SKM-1 treated with dmso at 0.1 percent for 144 hours (cell line): ENCODE measurements around the gene SIGLEC7.

Source experiments
- DNase-seq: peaks from one replicate; lab custom pipeline; 2025; ENCODE audit not compliant: unreplicated experiment; lab: John Stamatoyannopoulos, UW

Gene SIGLEC7

GRCh38 chr19:51116736-51117286, 25.3 kb upstream of the SIGLEC7 start:
- no peak for DNase-seq

GRCh38 chr19:51119101-51119500, 23.0 kb upstream of the SIGLEC7 start:
- DNase-seq: no peak

- DNase-seq: no peak
Observed at GRCh38 chr19:51119611-51120010, 22.5 kb upstream of the SIGLEC7 start.

GRCh38 chr19:51120160-51120559, 21.9 kb upstream of the SIGLEC7 start:
- DNase-seq: no peak

GRCh38 chr19:51121257-51121656, 20.8 kb upstream of the SIGLEC7 start:
- DNase-seq: peak; percentile 6

- DNase-seq: no peak
Observed at GRCh38 chr19:51122112-51122981, 19.8 kb upstream of the SIGLEC7 start.

GRCh38 chr19:51123381-51123800, 18.7 kb upstream of the SIGLEC7 start:
- peak; percentile 61 for DNase-seq

GRCh38 chr19:51123802-51124201, 18.3 kb upstream of the SIGLEC7 start:
- DNase-seq: no peak

GRCh38 chr19:51124216-51124615, 17.9 kb upstream of the SIGLEC7 start:
- no peak for DNase-seq

- DNase-seq: no peak
Observed at GRCh38 chr19:51124729-51125128, 17.4 kb upstream of the SIGLEC7 start, which contains the start of gene SIGLEC9. SIGLEC9 (plus strand) TSS chr19:51124906; CDS start chr19:51124975, 69 bp downstream.

GRCh38 chr19:51125421-51126075, 16.6 kb upstream of the SIGLEC7 start:
- no peak for DNase-seq

GRCh38 chr19:51127032-51127431, 15.1 kb upstream of the SIGLEC7 start:
- DNase-seq: no peak

GRCh38 chr19:51127755-51128154, 14.3 kb upstream of the SIGLEC7 start:
- peak; percentile 41 for DNase-seq

- no peak for DNase-seq
Observed at GRCh38 chr19:51128227-51128626, 13.9 kb upstream of the SIGLEC7 start.

GRCh38 chr19:51129716-51130115, 12.4 kb upstream of the SIGLEC7 start:
- no peak for DNase-seq

- no peak for DNase-seq
Observed at GRCh38 chr19:51131780-51132680, 10.1 kb upstream of the SIGLEC7 start.

GRCh38 chr19:51135004-51135403, 7.1 kb upstream of the SIGLEC7 start:
- no peak for DNase-seq

GRCh38 chr19:51135986-51136762, 5.9 kb upstream of the SIGLEC7 start:
- no peak for DNase-seq

- peak; percentile 66 for DNase-seq
Observed at GRCh38 chr19:51136851-51137551, 5.1 kb upstream of the SIGLEC7 start.
